ENCODE results near the gene RNF151. TPM values are rescaled to one million over a fixed set of nuclear protein-coding genes. Genes with fewer than 3 reads are reported as not detected.

The RNF151 gene
- total RNA-seq, 4 donors from 2014 or later = not detected

DNA sequence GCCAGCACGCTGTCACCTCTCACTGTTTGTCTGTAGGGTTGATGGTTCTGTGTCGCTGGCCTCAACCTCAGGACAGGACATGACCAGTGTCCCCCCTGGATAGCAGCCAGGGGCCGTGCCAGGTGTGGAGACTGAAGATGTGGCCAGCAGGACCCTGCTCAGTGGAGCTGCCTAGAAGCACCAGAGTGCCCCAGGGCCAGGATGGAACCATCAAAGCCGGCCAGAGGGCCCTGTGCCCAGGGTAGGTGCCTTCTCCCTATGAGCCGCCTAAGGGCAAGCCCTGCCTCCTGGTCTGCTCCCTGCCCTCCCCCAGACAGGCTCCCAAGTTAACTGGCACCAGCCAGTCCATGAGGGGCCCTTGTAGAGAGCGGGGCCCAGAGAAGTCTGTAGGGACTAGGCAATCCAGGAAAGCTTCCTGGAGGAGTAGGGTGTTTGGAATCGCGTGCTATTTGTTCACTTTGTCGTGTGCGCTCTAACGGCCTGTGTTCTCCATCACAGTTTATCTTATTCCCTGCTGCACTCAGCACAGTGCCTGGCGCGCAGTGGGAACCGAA lies 7.9 kb upstream of the RNF151 start:
- no peaks in the 10 kb centered on the region for H3K27me3 ChIP-seq
- no peak for DNase-seq
- TF ChIP-seq EP300 (IDR thresholded peaks at IDR 0.05; ENCODE audit: low read depth) = no peak
- TF ChIP-seq, protein P1, sequence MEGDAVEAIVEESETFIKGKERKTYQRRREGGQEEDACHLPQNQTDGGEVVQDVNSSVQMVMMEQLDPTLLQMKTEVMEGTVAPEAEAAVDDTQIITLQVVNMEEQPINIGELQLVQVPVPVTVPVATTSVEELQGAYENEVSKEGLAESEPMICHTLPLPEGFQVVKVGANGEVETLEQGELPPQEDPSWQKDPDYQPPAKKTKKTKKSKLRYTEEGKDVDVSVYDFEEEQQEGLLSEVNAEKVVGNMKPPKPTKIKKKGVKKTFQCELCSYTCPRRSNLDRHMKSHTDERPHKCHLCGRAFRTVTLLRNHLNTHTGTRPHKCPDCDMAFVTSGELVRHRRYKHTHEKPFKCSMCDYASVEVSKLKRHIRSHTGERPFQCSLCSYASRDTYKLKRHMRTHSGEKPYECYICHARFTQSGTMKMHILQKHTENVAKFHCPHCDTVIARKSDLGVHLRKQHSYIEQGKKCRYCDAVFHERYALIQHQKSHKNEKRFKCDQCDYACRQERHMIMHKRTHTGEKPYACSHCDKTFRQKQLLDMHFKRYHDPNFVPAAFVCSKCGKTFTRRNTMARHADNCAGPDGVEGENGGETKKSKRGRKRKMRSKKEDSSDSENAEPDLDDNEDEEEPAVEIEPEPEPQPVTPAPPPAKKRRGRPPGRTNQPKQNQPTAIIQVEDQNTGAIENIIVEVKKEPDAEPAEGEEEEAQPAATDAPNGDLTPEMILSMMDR (IDR thresholded peaks at IDR 0.05) = no peak
- TF ChIP-seq POLR2A (IDR thresholded peaks at IDR 0.05) = no peak
- TF ChIP-seq POLR2AphosphoS5 (IDR thresholded peaks at IDR 0.05) = no peak
- peaks cover 0 to 16% (median 6%) of the 10 kb centered on the region in 4 donors for H3K36me3 ChIP-seq
- intact Hi-C loops (cut with DNase I; ENCODE audit: low total_unique reads) (no loop called here), in situ Hi-C loops (cut with MboI; ENCODE audit: low pct_ligation_motif_present in 1 of 4, low pct_unique_long_range_greater_than_20kb in 1 of 4, low sequenced_read_pairs in 3 of 4) (no loop called here)
- WGBS, 2 donors (ENCODE audit: low coverage in 1 of 2) = 0 to 32% methylated on average over 5 to 14 of the region's 14 CpGs
- peak overlapping the region in 2 of 4 donors; percentile 87 to 99 for H3K4me3 ChIP-seq
- no peaks in the 10 kb centered on the region for H3K9me3 ChIP-seq
- peaks cover 8 to 33% (median 29%) of the 10 kb centered on the region in 4 donors for H3K4me1 ChIP-seq
- peak overlapping the region; percentile 89 to 97 (median 91) for H3K27ac ChIP-seq

DNA sequence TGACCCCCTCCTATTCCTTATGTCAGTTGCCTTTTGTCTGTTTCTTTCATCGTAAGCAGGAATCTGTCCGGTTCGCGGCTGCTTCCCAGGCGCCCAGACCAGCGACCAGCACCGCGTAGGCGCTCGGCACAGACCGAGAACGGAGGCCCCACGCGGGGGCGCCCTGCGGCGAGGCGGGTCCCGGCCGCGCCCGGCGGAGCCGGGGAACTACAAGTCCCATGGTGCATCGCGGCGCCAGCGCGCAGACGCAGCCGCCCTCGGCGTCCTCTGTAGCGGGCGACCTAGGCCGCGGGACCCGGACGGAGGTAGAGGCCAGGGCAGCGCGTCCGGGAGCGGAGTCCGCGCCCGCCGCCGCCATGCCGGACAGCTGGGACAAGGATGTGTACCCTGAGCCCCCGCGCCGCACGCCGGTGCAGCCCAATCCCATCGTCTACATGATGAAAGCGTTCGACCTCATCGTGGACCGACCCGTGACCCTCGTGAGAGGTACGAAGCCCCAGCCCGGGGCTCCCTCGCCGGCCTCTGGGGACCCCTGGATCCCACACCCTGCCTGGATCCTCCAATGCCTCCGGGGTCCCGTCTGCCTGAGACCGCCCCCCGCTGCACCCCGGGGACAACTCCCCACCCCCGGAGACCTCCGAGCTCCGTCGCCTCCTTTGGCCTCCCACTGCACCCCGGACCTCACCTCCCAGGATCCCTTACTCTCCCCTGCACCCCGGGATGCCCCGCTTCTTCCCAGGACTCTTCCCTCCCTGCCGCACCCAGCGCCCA lies 7.2 kb upstream of the RNF151 start, which contains the start of gene NDUFB10:
NDUFB10 (plus strand) TSS at position 270 of the 771 bp plus-strand sequence; CDS start at position 357, 87 bp downstream.
- TF ChIP-seq, protein P1 (IDR thresholded peaks at IDR 0.05) = peak; percentile 47 to 75 (median 53)
- TF ChIP-seq POLR2AphosphoS5 (IDR thresholded peaks at IDR 0.05) (peak; percentile 94 to 96 (median 95)), EP300 (IDR thresholded peaks at IDR 0.05; ENCODE audit: low read depth) (no peak), POLR2A (IDR thresholded peaks at IDR 0.05) (peak; percentile 92)
- H3K36me3 ChIP-seq = peaks cover 0 to 16% (median 6%) of the 10 kb centered on the region in 4 donors
- H3K4me1 ChIP-seq = peaks cover 8 to 39% (median 33%) of the 10 kb centered on the region in 4 donors
- peak within 1 kb of the TSS; percentile 69 to 99 (median 86) for H3K4me3 ChIP-seq
- 1% methylated on average over 34 of the region's 79 CpGs; no CpG with 5 or more reads in 1 of the 2 donors for WGBS, 2 donors (ENCODE audit: low coverage in 1 of 2)
- intact Hi-C loops (cut with DNase I; ENCODE audit: low total_unique reads) = no loop called here
- peak within 1 kb of the TSS; percentile 89 to 97 (median 91) for H3K27ac ChIP-seq
- peak; percentile 95 for DNase-seq
- in situ Hi-C loops (cut with MboI; ENCODE audit: low pct_ligation_motif_present in 1 of 4, low pct_unique_long_range_greater_than_20kb in 1 of 4, low sequenced_read_pairs in 3 of 4) = no loop called here
- H3K9me3 ChIP-seq = no peaks in the 10 kb centered on the region
- no peaks in the 10 kb centered on the region for H3K27me3 ChIP-seq

- in situ Hi-C loops (cut with MboI; ENCODE audit: low pct_ligation_motif_present in 1 of 4, low pct_unique_long_range_greater_than_20kb in 1 of 4, low sequenced_read_pairs in 3 of 4) = no loop called here
- Histone ChIP-seq H3K27me3 (no peaks in the 10 kb centered on the region), H3K4me1 (peaks cover 8 to 45% (median 38%) of the 10 kb centered on the region in 4 donors), H3K9me3 (no peaks in the 10 kb centered on the region), H3K36me3 (peaks cover 0 to 16% (median 6%) of the 10 kb centered on the region in 4 donors), H3K4me3 (peak overlapping the region in 2 of 4 donors; percentile 87 to 99), H3K27ac (peak overlapping the region; percentile 89 to 97 (median 91))
- intact Hi-C loops (cut with DNase I; ENCODE audit: low total_unique reads) = no loop called here
- no peak for DNase-seq
- 27 to 43% methylated on average over 3 to 19 of the region's 20 CpGs for WGBS, 2 donors (ENCODE audit: low coverage in 1 of 2)
- TF ChIP-seq POLR2A (IDR thresholded peaks at IDR 0.05) = no peak
- TF ChIP-seq, protein P1 (IDR thresholded peaks at IDR 0.05) = peak in 1 of 5 experiments; percentile 11
- TF ChIP-seq POLR2AphosphoS5 (IDR thresholded peaks at IDR 0.05) = peak in 1 of 3 donors; percentile 11
- no peak for TF ChIP-seq EP300 (IDR thresholded peaks at IDR 0.05; ENCODE audit: low read depth)
These were observed 5.7 kb upstream of the RNF151 start for GRCh38 chr16:1960665-1961630.

All from transverse colon (tissue), 4 donors.